ENCODE measurements around the gene PSORS1C1.

Gene PSORS1C1

DNA sequence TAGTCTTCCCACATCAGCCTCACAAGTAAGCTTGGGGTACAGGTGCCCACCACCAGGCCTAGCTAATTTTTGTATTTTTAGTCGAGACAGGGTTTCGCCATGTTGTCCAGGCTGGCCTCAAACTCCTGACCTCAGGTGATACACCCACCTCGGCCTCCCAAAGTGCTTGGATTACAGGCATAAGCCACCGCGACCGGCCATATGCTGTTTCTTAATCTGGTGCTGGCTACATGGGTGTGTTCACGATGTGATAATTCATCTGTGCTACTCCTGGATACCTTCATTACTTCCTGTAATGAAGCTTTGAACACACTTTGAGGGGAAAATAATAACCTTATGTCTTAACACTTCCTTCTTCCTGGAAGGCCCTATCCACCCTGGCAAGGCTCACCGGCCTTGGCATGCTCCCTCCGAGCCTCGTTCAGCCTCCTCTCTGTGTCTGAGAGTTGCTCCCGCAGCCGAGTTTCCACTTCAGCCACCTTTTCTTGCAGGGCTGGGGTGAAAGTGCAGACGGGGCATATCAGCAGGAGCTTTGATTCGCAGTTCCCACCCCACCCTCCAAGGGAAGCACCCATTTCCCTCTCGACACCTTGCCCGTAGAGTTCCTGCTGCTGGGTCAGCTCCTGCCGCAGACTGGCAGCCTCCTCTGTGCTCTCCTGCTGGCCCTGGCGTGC lies 29.8 kb downstream of the PSORS1C1 start:
- no peak for TF ChIP-seq LEF1 (IDR thresholded peaks at IDR 0.05; ENCODE audit: borderline replicate concordance)
- TF ChIP-seq FOXA1 (IDR thresholded peaks at IDR 0.05), result no peak
- TF ChIP-seq, protein P1, sequence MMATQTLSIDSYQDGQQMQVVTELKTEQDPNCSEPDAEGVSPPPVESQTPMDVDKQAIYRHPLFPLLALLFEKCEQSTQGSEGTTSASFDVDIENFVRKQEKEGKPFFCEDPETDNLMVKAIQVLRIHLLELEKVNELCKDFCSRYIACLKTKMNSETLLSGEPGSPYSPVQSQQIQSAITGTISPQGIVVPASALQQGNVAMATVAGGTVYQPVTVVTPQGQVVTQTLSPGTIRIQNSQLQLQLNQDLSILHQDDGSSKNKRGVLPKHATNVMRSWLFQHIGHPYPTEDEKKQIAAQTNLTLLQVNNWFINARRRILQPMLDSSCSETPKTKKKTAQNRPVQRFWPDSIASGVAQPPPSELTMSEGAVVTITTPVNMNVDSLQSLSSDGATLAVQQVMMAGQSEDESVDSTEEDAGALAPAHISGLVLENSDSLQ (IDR thresholded peaks at IDR 0.05), result no peak
- TF ChIP-seq FOXK2 (IDR thresholded peaks at IDR 0.05), result no peak
- TF ChIP-seq HDGF (IDR thresholded peaks at IDR 0.05; ENCODE audit: borderline replicate concordance), result no peak
- TF ChIP-seq SP1 (IDR thresholded peaks at IDR 0.05), result no peak
- no peak for TF ChIP-seq ELF4 (IDR thresholded peaks at IDR 0.05)
- TF ChIP-seq CTBP1 (IDR thresholded peaks at IDR 0.05; ENCODE audit: borderline replicate concordance), result no peak
- TF ChIP-seq FOXM1 (IDR thresholded peaks at IDR 0.05; ENCODE audit: borderline replicate concordance), result no peak
- TF ChIP-seq BHLHE40 (IDR thresholded peaks at IDR 0.05; ENCODE audit: borderline replicate concordance), result no peak
- no peak for DNase-seq (ENCODE audit: extremely low spot score)
- POLR2A ChIA-PET, result interaction anchor here (2.0 to 2.9 kb wide), 2 partner anchors 13 to 15 kb away, joined by 4 to 14 read pairs; partner anchors contain the start of genes CCHCR1 and TCF19
- CTCF ChIA-PET, result no interaction called here

DNA sequence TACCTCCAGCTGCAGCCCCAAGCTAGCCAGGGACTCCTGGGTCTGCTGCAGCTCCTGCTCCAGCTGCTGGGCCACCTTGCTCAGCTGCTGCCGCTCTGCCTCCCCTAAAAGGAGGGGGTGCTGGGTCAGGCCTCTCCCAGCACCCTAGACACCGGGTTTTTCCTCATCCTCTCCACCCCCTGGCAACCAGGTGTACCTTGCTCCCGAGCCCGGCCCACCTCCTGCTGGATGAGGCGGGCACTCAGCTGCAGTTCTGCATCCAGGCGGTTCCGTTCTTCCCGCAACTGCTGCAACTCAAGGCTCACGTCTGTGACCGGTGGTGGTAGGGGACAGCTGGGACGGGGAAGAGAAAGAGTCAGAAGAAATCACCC lies 30.4 kb downstream of the PSORS1C1 start:
- TF ChIP-seq L3MBTL2 (conservative IDR thresholded peaks at IDR 0.05), result no peak
- TF ChIP-seq ZNF384 (IDR thresholded peaks at IDR 0.05), result no peak
- TF ChIP-seq ARNT (IDR thresholded peaks at IDR 0.05), result no peak
- TF ChIP-seq SUZ12 (IDR thresholded peaks at IDR 0.05), result no peak
- no peak for TF ChIP-seq SP1 (IDR thresholded peaks at IDR 0.05)
- TF ChIP-seq ELF4 (IDR thresholded peaks at IDR 0.05), result no peak
- TF ChIP-seq FOXM1 (IDR thresholded peaks at IDR 0.05; ENCODE audit: borderline replicate concordance), result no peak
- no peak for TF ChIP-seq TARDBP (IDR thresholded peaks at IDR 0.05)
- TF ChIP-seq BHLHE40 (IDR thresholded peaks at IDR 0.05; ENCODE audit: borderline replicate concordance), result no peak
- no peak for TF ChIP-seq CTBP1 (IDR thresholded peaks at IDR 0.05; ENCODE audit: borderline replicate concordance)
- no peak for TF ChIP-seq FOXA1 (IDR thresholded peaks at IDR 0.05)
- TF ChIP-seq HDGF (IDR thresholded peaks at IDR 0.05; ENCODE audit: borderline replicate concordance), result no peak
- no peak for DNase-seq (ENCODE audit: extremely low spot score)
- ChIA-PET CTCF (no interaction called here), POLR2A (interaction anchor here (0.9 to 2.9 kb wide), 3 partner anchors 12 to 23 kb away, joined by 3 to 14 read pairs (median 4); partner anchors contain the start of genes CCHCR1 and TCF19)

DNA sequence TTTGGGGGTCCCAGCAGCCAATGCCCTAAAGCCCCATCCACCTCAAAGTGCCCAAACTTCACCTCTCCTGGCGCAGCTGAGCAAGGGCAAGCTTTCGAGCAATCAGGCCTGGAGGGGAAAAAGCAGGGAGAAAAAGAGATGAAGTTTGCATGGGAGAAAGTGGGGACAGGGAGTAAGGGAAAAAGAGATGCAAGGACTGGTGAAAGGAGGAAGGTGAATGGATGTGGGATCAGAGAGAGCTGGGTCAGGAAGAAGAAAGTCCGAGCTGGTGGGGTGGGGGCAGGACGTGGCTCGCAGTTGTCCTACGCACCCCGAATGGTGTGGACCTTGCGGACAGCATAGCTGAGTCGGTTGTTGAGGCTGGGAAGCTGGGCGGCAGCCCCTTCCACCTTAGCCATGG lies 30.8 kb downstream of the PSORS1C1 start:
- no peak for TF ChIP-seq CTBP1 (IDR thresholded peaks at IDR 0.05; ENCODE audit: borderline replicate concordance)
- no peak for TF ChIP-seq BHLHE40 (IDR thresholded peaks at IDR 0.05; ENCODE audit: borderline replicate concordance)
- ChIA-PET CTCF (no interaction called here), POLR2A (interaction anchor here (0.8 to 2.9 kb wide), 4 partner anchors 10 to 22 kb away, joined by 3 to 14 read pairs (median 4); partner anchors contain the start of genes CCHCR1 and TCF19)
- no peak for DNase-seq (ENCODE audit: extremely low spot score)

DNA sequence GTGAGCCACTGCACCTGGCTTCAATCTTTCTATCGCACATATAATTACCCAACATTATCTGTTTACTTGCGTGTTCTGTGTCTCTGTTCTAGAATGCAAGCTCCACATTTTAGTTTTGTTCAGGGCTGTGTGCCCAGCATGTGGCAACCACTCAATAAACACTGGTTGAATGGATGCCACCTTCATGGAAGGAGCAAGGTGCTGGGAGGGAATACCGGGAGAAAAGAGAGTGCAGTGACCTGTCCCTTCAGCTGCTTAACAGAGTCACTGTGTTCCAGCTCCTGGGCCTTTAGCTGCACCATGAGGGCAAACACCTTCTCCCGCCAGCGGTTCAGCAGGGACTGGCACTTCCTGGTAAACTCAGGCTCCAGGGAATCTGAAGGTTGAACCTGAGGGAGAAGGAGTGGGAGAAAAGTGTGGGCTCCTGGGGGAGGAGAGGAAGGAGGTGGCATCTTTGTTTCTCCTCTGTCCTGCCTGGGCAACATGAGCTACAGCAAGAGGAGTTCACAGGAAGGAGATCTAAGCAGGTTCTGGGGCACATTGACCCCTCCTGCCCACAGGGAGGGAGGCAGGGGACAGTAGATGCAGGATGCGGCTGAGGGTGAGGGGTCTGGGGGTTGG lies 35.3 kb downstream of the PSORS1C1 start:
- POLR2A ChIA-PET, result interaction anchor here (1.4 kb wide), 1 partner anchor 9 kb away, joined by 4 read pairs; the partner anchor contains the start of gene TCF19
- no peak for DNase-seq (ENCODE audit: extremely low spot score)
- TF ChIP-seq FOXK2 (IDR thresholded peaks at IDR 0.05) (no peak), SUZ12 (IDR thresholded peaks at IDR 0.05) (no peak), FOXA1 (IDR thresholded peaks at IDR 0.05) (no peak), ARNT (IDR thresholded peaks at IDR 0.05) (no peak), LEF1 (IDR thresholded peaks at IDR 0.05; ENCODE audit: borderline replicate concordance) (no peak), SP1 (IDR thresholded peaks at IDR 0.05) (no peak), L3MBTL2 (conservative IDR thresholded peaks at IDR 0.05) (no peak), NFRKB (IDR thresholded peaks at IDR 0.05) (no peak), ZNF384 (IDR thresholded peaks at IDR 0.05) (no peak), FOXM1 (IDR thresholded peaks at IDR 0.05; ENCODE audit: borderline replicate concordance) (no peak), TARDBP (IDR thresholded peaks at IDR 0.05) (no peak), BHLHE40 (IDR thresholded peaks at IDR 0.05; ENCODE audit: borderline replicate concordance) (no peak), HDGF (IDR thresholded peaks at IDR 0.05; ENCODE audit: borderline replicate concordance) (no peak), CTBP1 (IDR thresholded peaks at IDR 0.05; ENCODE audit: borderline replicate concordance) (no peak)
- TF ChIP-seq, protein P1 (IDR thresholded peaks at IDR 0.05), result no peak
- CTCF ChIA-PET, result interaction anchor here (0.6 kb wide), 1 partner anchor 17 kb away, joined by 4 read pairs; no protein-coding TSS in a partner anchor

DNA sequence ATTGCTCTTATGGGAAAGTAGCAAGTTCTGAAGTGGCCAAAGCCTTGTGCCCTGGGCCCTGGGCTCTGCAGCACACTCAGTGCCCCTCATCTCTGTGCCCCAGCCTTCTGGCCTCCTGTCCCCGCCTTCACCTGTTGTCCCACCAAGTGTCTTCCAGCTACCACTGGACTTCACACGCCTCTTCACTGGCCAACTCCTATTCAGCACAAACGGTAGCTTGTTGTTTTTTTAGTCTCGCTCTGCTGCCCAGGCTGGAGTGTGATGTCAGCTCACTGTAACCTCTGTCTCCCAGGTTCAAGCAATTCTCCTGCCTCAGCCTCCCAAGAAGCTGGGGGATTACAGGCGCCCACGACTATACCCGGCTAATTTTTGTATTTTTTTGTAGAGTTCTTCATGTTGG lies 38.2 kb downstream of the PSORS1C1 start:
- no peak for DNase-seq (ENCODE audit: extremely low spot score)
- ChIA-PET CTCF (interaction anchor here (0.8 kb wide), 1 partner anchor 26 kb away, joined by 3 read pairs; no protein-coding TSS in a partner anchor), POLR2A (interaction anchor here (0.8 to 1.3 kb wide), 3 partner anchors 12 to 41 kb away, joined by 3 to 6 read pairs (median 4); no protein-coding TSS in a partner anchor)
- TF ChIP-seq, protein P1 (IDR thresholded peaks at IDR 0.05), result no peak
- TF ChIP-seq L3MBTL2 (conservative IDR thresholded peaks at IDR 0.05) (no peak), FOXK2 (IDR thresholded peaks at IDR 0.05) (no peak), BHLHE40 (IDR thresholded peaks at IDR 0.05; ENCODE audit: borderline replicate concordance) (no peak), SP1 (IDR thresholded peaks at IDR 0.05) (no peak), FOXA1 (IDR thresholded peaks at IDR 0.05) (no peak), SUZ12 (IDR thresholded peaks at IDR 0.05) (no peak), NFRKB (IDR thresholded peaks at IDR 0.05) (no peak), ELF4 (IDR thresholded peaks at IDR 0.05) (no peak), TARDBP (IDR thresholded peaks at IDR 0.05) (no peak), HDGF (IDR thresholded peaks at IDR 0.05; ENCODE audit: borderline replicate concordance) (no peak), CTBP1 (IDR thresholded peaks at IDR 0.05; ENCODE audit: borderline replicate concordance) (no peak)

Data from HEK293T (cell line).